IMR-90 (cell line): ENCODE data around the gene GLCCI1. TPM values are rescaled to one million over a fixed set of nuclear protein-coding genes. Genes with fewer than 3 reads are reported as not detected.

Source experiments
- ATAC-seq: fragments of 200-7000 bp; cut with Tn5 transposase; 2 replicates; pipeline ENCODE4 v1.9.1; 2020; ENCODE audit warnings: low read depth, mild to moderate bottlenecking, moderate library complexity
- BruUV-seq: library from RNA; stranded (reverse); fragments of 400-500 nt; replicated peaks from 2 replicates; lab custom pipeline; 2021; lab: Mats Ljungman, UMichigan
- CTCF ChIA-PET: fragments of 300-600 bp; formaldehyde crosslinking; extraction: SDS; loops from one replicate; lab custom pipeline; 2021; ENCODE audit warnings: antibody characterized with exemption; lab: Yijun Ruan, JAX
- POLR2A ChIA-PET: fragments of 300-600 bp; sonication (Branson Sonifier 250); formaldehyde crosslinking; loops from one replicate; lab custom pipeline; 2022; ENCODE audit warnings: antibody characterized with exemption; ENCODE audit not compliant: unreplicated experiment; lab: Charles Lee
- DNase-seq: peaks from one replicate; pipeline ENCODE4 v3.0.0; 2013
- H2AFZ ChIP-seq: replicated peaks from 2 replicates; pipeline ENCODE3; 2013; ENCODE audit warnings: low read length, mild to moderate bottlenecking; ENCODE audit not compliant: poor library complexity
- H2AK5ac ChIP-seq: 2 replicates; pipeline ENCODE4 v1.6.1; 2013; ENCODE audit warnings: low read depth, low read length, inconsistent platforms
- H2AK9ac ChIP-seq: replicated peaks from 2 replicates; pipeline ENCODE3; 2013; ENCODE audit warnings: mild to moderate bottlenecking, low read depth, low read length, moderate library complexity; ENCODE audit not compliant: poor library complexity
- H2BK120ac ChIP-seq: 2 replicates; pipeline ENCODE4 v1.6.1; 2013; ENCODE audit warnings: low read depth, low read length, inconsistent platforms
- H2BK15ac ChIP-seq: 3 replicates; pipeline ENCODE4 v1.6.1; 2013; ENCODE audit warnings: low read depth, low read length, inconsistent platforms
- H2BK20ac ChIP-seq: 2 replicates; pipeline ENCODE4 v1.6.1; 2013; ENCODE audit warnings: low read depth, mild to moderate bottlenecking, inconsistent platforms, low read length, moderate library complexity
- H2BK5ac ChIP-seq: 2 replicates; pipeline ENCODE4 v1.6.1; 2013; ENCODE audit warnings: mild to moderate bottlenecking, low read depth, low read length, inconsistent platforms; ENCODE audit not compliant: poor library complexity, severe bottlenecking
- H3K14ac ChIP-seq: replicated peaks from 2 replicates; pipeline ENCODE4 v1.6.1; 2013; ENCODE audit warnings: low read depth, low read length, inconsistent platforms
- H3K18ac ChIP-seq: 2 replicates; pipeline ENCODE4 v1.6.1; 2013; ENCODE audit warnings: low read depth, low read length, control low read depth
- H3K23ac ChIP-seq: 2 replicates; pipeline ENCODE4 v1.6.1; 2013; ENCODE audit warnings: low read depth, low read length, inconsistent platforms
- H3K27ac ChIP-seq: 2 replicates; pipeline ENCODE4 v1.5.1; 2013; ENCODE audit warnings: mild to moderate bottlenecking, control low read depth, low read length; ENCODE audit not compliant: insufficient read depth
- H3K27me3 ChIP-seq: 2 replicates; pipeline ENCODE4 v1.6.1; 2013; ENCODE audit warnings: low read length; ENCODE audit not compliant: control insufficient read depth, insufficient read depth
- H3K36me3 ChIP-seq: 2 replicates; pipeline ENCODE4 v1.6.1; 2013; ENCODE audit warnings: low read length, mixed read lengths; ENCODE audit not compliant: control insufficient read depth, insufficient read depth
- H3K4ac ChIP-seq: 2 replicates; pipeline ENCODE4 v1.6.1; 2013; ENCODE audit warnings: low read depth, low read length, inconsistent platforms
- H3K4me1 ChIP-seq: 2 replicates; pipeline ENCODE4 v1.6.1; 2013; ENCODE audit warnings: low read length, mixed read lengths; ENCODE audit not compliant: control insufficient read depth, insufficient read depth
- H3K4me2 ChIP-seq: 2 replicates; pipeline ENCODE4 v1.6.1; 2013; ENCODE audit warnings: low read depth, mild to moderate bottlenecking, control low read depth, low read length, moderate library complexity
- H3K4me3 ChIP-seq: 2 replicates; pipeline ENCODE4 v1.5.1; 2013; ENCODE audit warnings: low read depth, mild to moderate bottlenecking, control low read depth, low read length, moderate library complexity; ENCODE audit not compliant: insufficient read depth
- H3K56ac ChIP-seq: 2 replicates; pipeline ENCODE4 v1.6.1; 2013; ENCODE audit warnings: low read length, inconsistent platforms; ENCODE audit not compliant: insufficient read depth; ENCODE audit errors: extremely low read depth
- H3K79me1 ChIP-seq, 2 experiments: 2 replicates each; pipeline ENCODE4 v1.6.1; 2013; ENCODE audit warnings: low read length in 2 of 2, inconsistent platforms in 1 of 2, low read depth in 1 of 2
- H3K9ac ChIP-seq: 2 replicates; pipeline ENCODE4 v1.6.1; 2013; ENCODE audit warnings: low read depth, low read length, control low read depth
- H3K9me1 ChIP-seq: 2 replicates; pipeline ENCODE4 v1.6.1; 2013; ENCODE audit warnings: low read length, inconsistent platforms; ENCODE audit not compliant: insufficient read depth
- H3K9me3 ChIP-seq: 2 replicates; pipeline ENCODE4 v1.6.1; 2013; ENCODE audit warnings: low read length; ENCODE audit not compliant: control insufficient read depth, insufficient read depth
- H4K20me1 ChIP-seq: 2 replicates; pipeline ENCODE4 v1.6.1; 2013; ENCODE audit warnings: low read length, inconsistent platforms; ENCODE audit not compliant: insufficient read depth
- H4K5ac ChIP-seq: 2 replicates; pipeline ENCODE4 v1.6.1; 2013; ENCODE audit warnings: mild to moderate bottlenecking, low read depth, low read length, control low read depth
- H4K8ac ChIP-seq, 2 experiments: 2 replicates each; pipeline ENCODE4 v1.6.1; 2013; ENCODE audit warnings: low read depth in 2 of 2, low read length in 2 of 2, control low read depth in 1 of 2, inconsistent platforms in 1 of 2
- H4K91ac ChIP-seq: 2 replicates; pipeline ENCODE4 v1.6.1; 2013; ENCODE audit warnings: low read depth, low read length, inconsistent platforms; ENCODE audit not compliant: insufficient read depth
- BHLHE40 ChIP-seq: fragments of 150-350 bp; IDR thresholded peaks from 2 replicates; pipeline ENCODE4 v1.6.1; 2016; ENCODE audit warnings: mild to moderate bottlenecking, low read depth, low read length
- FOS ChIP-seq: fragments of 150-350 bp; IDR thresholded peaks from 2 replicates; pipeline ENCODE4 v1.6.1; 2016; ENCODE audit warnings: low read depth, low read length
- MAFK ChIP-seq: IDR thresholded peaks from 2 replicates; pipeline ENCODE4 v1.6.1; 2012; ENCODE audit warnings: low read depth, low read length, improper control_type of control experiment
- MAZ ChIP-seq: IDR thresholded peaks from 2 replicates; pipeline ENCODE4 v1.6.1; 2012; ENCODE audit warnings: low read depth, mild to moderate bottlenecking, low read length, improper control_type of control experiment, moderate library complexity, borderline replicate concordance
- MXI1 ChIP-seq: IDR thresholded peaks from 2 replicates; pipeline ENCODE4 v1.6.1; 2012; ENCODE audit warnings: low read depth, mild to moderate bottlenecking, low read length, moderate library complexity, borderline replicate concordance
- RAD21 ChIP-seq: IDR thresholded peaks from 2 replicates; pipeline ENCODE4 v1.6.1; 2012; ENCODE audit warnings: low read length, improper control_type of control experiment
- RFX5 ChIP-seq: IDR thresholded peaks from 2 replicates; pipeline ENCODE4 v1.8.0; 2012; ENCODE audit warnings: low read depth, mild to moderate bottlenecking, low read length, moderate library complexity
- SMC3 ChIP-seq: fragments of 150-350 bp; IDR thresholded peaks from 2 replicates; pipeline ENCODE4 v1.6.1; 2016; ENCODE audit warnings: low read depth, mild to moderate bottlenecking, antibody characterized with exemption, low read length, moderate library complexity
- WGBS, 2 experiments: methylation state at CpG; one replicate each; pipeline versions ENCODE4 v1.1.5 to v1.1.7; 2013; ENCODE audit warnings: missing lambda C conversion rate in 2 of 2; ENCODE audit not compliant: insufficient read length in 1 of 2; ENCODE audit errors: extremely low coverage in 2 of 2; 5-methylcytosine and 5-hydroxymethylcytosine counted together
- dilution Hi-C: fragments of 300-500 bp; cut with HindIII; formaldehyde crosslinking; loops from one replicate; pipeline ENCODE4 v1.14.3; 2018; ENCODE audit warnings: low sequenced_read_pairs; ENCODE audit not compliant: unreplicated experiment
- in situ Hi-C: fragments of 300-500 bp; cut with MboI; formaldehyde crosslinking; loops from 3 replicates; pipeline ENCODE4 v1.14.3; 2019; ENCODE audit warnings: low sequenced_read_pairs, inconsistent platforms, mixed read lengths
- intact Hi-C: fragments of 100-400 bp; cut with micrococcal nuclease; formaldehyde crosslinking; loops from 2 replicates; pipeline ENCODE4 v1.10.0; 2022
- polyA plus RNA-seq, 3 experiments: library from polyadenylated mRNA; depleted of rRNA; stranded (reverse); fragments of >200 nt; gene quantifications; 2 replicates each; pipeline ENCODE4 v1.2.3, GENCODE V29; 2012; ENCODE audit warnings: low replicate concordance in 1 of 3
- total RNA-seq: library from RNA; depleted of rRNA; stranded (reverse); fragments of >200 nt; gene quantifications from 2 replicates; pipeline ENCODE4 v1.2.3, GENCODE V29; 2012
- TF ChIP-seq, protein P1 (sequence below): fragments of 150-350 bp; IDR thresholded peaks from 2 replicates; pipeline ENCODE4 v1.6.1; 2016; ENCODE audit warnings: low read depth, mild to moderate bottlenecking, low read length, moderate library complexity, borderline replicate concordance

The GLCCI1 gene
- total and polyA plus RNA-seq, 2 of the 4 experiments (the other 2 are of a cell fraction): 4.1 to 6.2 TPM

GRCh38 chr7:8117195-8117594, 148.6 kb downstream of the GLCCI1 start:
- TF ChIP-seq FOS: no peak
- no peak for TF ChIP-seq MAFK
- no peak for TF ChIP-seq RFX5
- TF ChIP-seq BHLHE40: no peak
- no peak for TF ChIP-seq RAD21
- TF ChIP-seq, protein P1, sequence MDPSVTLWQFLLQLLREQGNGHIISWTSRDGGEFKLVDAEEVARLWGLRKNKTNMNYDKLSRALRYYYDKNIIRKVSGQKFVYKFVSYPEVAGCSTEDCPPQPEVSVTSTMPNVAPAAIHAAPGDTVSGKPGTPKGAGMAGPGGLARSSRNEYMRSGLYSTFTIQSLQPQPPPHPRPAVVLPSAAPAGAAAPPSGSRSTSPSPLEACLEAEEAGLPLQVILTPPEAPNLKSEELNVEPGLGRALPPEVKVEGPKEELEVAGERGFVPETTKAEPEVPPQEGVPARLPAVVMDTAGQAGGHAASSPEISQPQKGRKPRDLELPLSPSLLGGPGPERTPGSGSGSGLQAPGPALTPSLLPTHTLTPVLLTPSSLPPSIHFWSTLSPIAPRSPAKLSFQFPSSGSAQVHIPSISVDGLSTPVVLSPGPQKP: no peak
- TF ChIP-seq MAZ: no peak
- no peak for TF ChIP-seq MXI1
- TF ChIP-seq SMC3: no peak
- no TSS peak for BruUV-seq
- Histone ChIP-seq H3K18ac (no peak overlapping the region), H3K4me3 (no peak overlapping the region), H4K8ac (no peak overlapping the region), H2BK15ac (no peak overlapping the region), H3K23ac (no peak overlapping the region), H3K9ac (no peak overlapping the region), H4K5ac (no peak overlapping the region), H3K27ac (no peak overlapping the region), H3K9me3 (no peaks in the 10 kb centered on the region), H3K27me3 (no peaks in the 10 kb centered on the region), H2BK20ac (no peak overlapping the region), H3K4ac (no peak overlapping the region), H2AK9ac (no peak overlapping the region), H4K20me1 (no peaks in the 10 kb centered on the region), H3K4me1 (no peaks in the 10 kb centered on the region), H3K14ac (no peak overlapping the region), H3K9me1 (no peaks in the 10 kb centered on the region), H2BK120ac (no peak overlapping the region), H4K91ac (no peak overlapping the region), H2BK5ac (no peak overlapping the region), H2AK5ac (no peak overlapping the region), H3K56ac (no peak overlapping the region), H3K4me2 (no peak overlapping the region), H2AFZ (no peak overlapping the region), H3K79me1 (no peaks in the 10 kb centered on the region), H3K36me3 (no peaks in the 10 kb centered on the region)
- DNase-seq (no peak), ATAC-seq (no peak)
- ChIA-PET POLR2A (no interaction called here), CTCF (no interaction called here)
- in situ Hi-C loops (no loop called here), intact Hi-C loops (no loop called here), dilution Hi-C loops (no loop called here)
- WGBS, 2 experiments: no CpG with 5 or more reads among the region's 2 CpGs
